A549 (cell line): ENCODE measurements around the gene ARL2BP. TPM values are rescaled to one million over a fixed set of nuclear protein-coding genes. Genes with fewer than 3 reads are reported as not detected.

Experiments
- ATAC-seq, 2 experiments: fragments of 200-7000 bp in 1 of 2; fragments of >200 bp in 1 of 2; cut with Nextera tagmentation in 1 of 2; cut with Tn5 transposase in 1 of 2; 3 replicates each; pipeline versions ENCODE4 v1.8.0 to v1.9.1; 2018 to 2020; ENCODE audit warnings: mild to moderate bottlenecking in 1 of 2, moderate library complexity in 1 of 2
- CTCF ChIA-PET: fragments of 300-600 bp; sonication (Branson Sonifier 250); formaldehyde crosslinking; extraction: SDS; loops from one replicate; lab custom pipeline; 2021; ENCODE audit warnings: antibody characterized with exemption, inconsistent platforms; lab: Yijun Ruan, JAX
- POLR2A ChIA-PET: fragments of 350-600 bp; formaldehyde crosslinking; extraction: SDS; loops from one replicate; lab custom pipeline; 2021; ENCODE audit warnings: antibody characterized with exemption, inconsistent platforms; lab: Yijun Ruan, JAX
- DNase-seq, 2 experiments: peaks; one replicate each; pipeline versions ENCODE4 v3.0.0 to v3.0.0-alpha.2; 2011 to 2016; ENCODE audit warnings: low read depth in 1 of 2, low spot score in 1 of 2
- FAIRE-seq: peaks from 2 replicates; lab custom pipeline; 2011; peaks lifted over from hg19 to GRCh38; lab: Jason Lieb, UNC
- H3K27ac ChIP-seq, 2 experiments: fragments of >200 bp; sonication (Bioruptor Twin); formaldehyde crosslinking; 3 replicates each; pipeline ENCODE4 v1.5.1; 2016 to 2017
- H3K4me1 ChIP-seq: fragments of >200 bp; sonication (Bioruptor Twin); formaldehyde crosslinking; 3 replicates; pipeline ENCODE4 v1.6.1; 2016
- H3K4me2 ChIP-seq: fragments of >200 bp; sonication (Bioruptor Twin); formaldehyde crosslinking; 3 replicates; pipeline ENCODE4 v1.6.1; 2016
- H3K4me3 ChIP-seq: fragments of >200 bp; sonication (Bioruptor Twin); formaldehyde crosslinking; 3 replicates; pipeline ENCODE4 v1.5.1; 2016
- H3K9me3 ChIP-seq: fragments of >200 bp; sonication (Bioruptor Twin); formaldehyde crosslinking; 3 replicates; pipeline ENCODE4 v1.6.1; 2016
- BHLHE40 ChIP-seq: IDR thresholded peaks from 2 replicates; pipeline ENCODE4 v1.6.1; 2012; ENCODE audit warnings: low read depth, low read length, inconsistent platforms
- CHD2 ChIP-seq: fragments of 150-350 bp; IDR thresholded peaks from 2 replicates; pipeline ENCODE4 v1.6.1; 2014; ENCODE audit warnings: low read length; ENCODE audit not compliant: partially characterized antibody
- CTCF ChIP-seq: fragments of >200 bp; sonication (Bioruptor Twin); formaldehyde crosslinking; IDR thresholded peaks from 3 replicates; pipeline ENCODE4 v1.5.1; 2016
- ELK1 ChIP-seq: fragments of 150-350 bp; IDR thresholded peaks from 2 replicates; pipeline ENCODE4 v1.6.1; 2014; ENCODE audit warnings: low read depth, mild to moderate bottlenecking, low read length
- EP300 ChIP-seq, 2 experiments: fragments of >200 bp; sonication (Bioruptor Twin); formaldehyde crosslinking; IDR thresholded peaks; 2 replicates in 1 of 2; 3 replicates in 1 of 2; pipeline ENCODE4 v1.6.1; 2016 to 2017
- FOSB ChIP-seq: fragments of 250-450 bp; sonication (Bioruptor Pico); IDR thresholded peaks from 2 replicates; pipeline ENCODE4 v1.5.0; 2020; ENCODE audit warnings: mild to moderate bottlenecking, moderate library complexity
- HDAC2 ChIP-seq: fragments of 200-600 bp; sonication (generic); IDR thresholded peaks from 2 replicates; pipeline ENCODE4 v1.6.1; 2016
- HEYL ChIP-seq: fragments of 250-450 bp; sonication (Bioruptor Pico); IDR thresholded peaks from 2 replicates; pipeline ENCODE4 v1.8.0; 2021; ENCODE audit warnings: mild to moderate bottlenecking, moderate library complexity
- HMGXB4 ChIP-seq: fragments of 250-450 bp; sonication (Bioruptor Pico); IDR thresholded peaks from 2 replicates; pipeline ENCODE4 v1.5.0; 2021; ENCODE audit warnings: mild to moderate bottlenecking, moderate library complexity, borderline replicate concordance
- JUNB ChIP-seq: fragments of >200 bp; sonication (Bioruptor Twin); formaldehyde crosslinking; IDR thresholded peaks from 2 replicates; pipeline ENCODE4 v1.6.1; 2016
- MYC ChIP-seq: IDR thresholded peaks from 2 replicates; pipeline ENCODE4 v1.6.1; 2012; ENCODE audit warnings: mild to moderate bottlenecking, inconsistent platforms, low read length, improper control_type of control experiment, borderline replicate concordance
- NPAS2 ChIP-seq: fragments of 250-450 bp; sonication (Bioruptor Pico); IDR thresholded peaks from 2 replicates; pipeline ENCODE4 v1.8.0; 2022; ENCODE audit warnings: mild to moderate bottlenecking, moderate library complexity, borderline replicate concordance
- NR3C1 ChIP-seq: fragments of >200 bp; sonication (Bioruptor Twin); formaldehyde crosslinking; IDR thresholded peaks from 3 replicates; pipeline ENCODE4 v1.6.1; 2017
- PBX3 ChIP-seq: IDR thresholded peaks from 2 replicates; pipeline ENCODE4 v1.6.1; 2012
- PHF8 ChIP-seq: fragments of 200-600 bp; sonication (generic); IDR thresholded peaks from 2 replicates; pipeline ENCODE4 v1.6.1; 2016; ENCODE audit warnings: low read depth, mild to moderate bottlenecking, antibody characterized with exemption, moderate library complexity, borderline replicate concordance
- REST ChIP-seq: fragments of 200-600 bp; sonication (generic); IDR thresholded peaks from 2 replicates; pipeline ENCODE4 v1.6.1; 2016; ENCODE audit warnings: antibody characterized with exemption, mild to moderate bottlenecking, moderate library complexity
- RFX5 ChIP-seq: fragments of 450-650 bp; IDR thresholded peaks from 2 replicates; pipeline ENCODE4 v1.7.1; 2014; ENCODE audit warnings: antibody characterized with exemption, mild to moderate bottlenecking, moderate library complexity
- RNF2 ChIP-seq: fragments of 200-600 bp; sonication (generic); IDR thresholded peaks from 2 replicates; pipeline ENCODE4 v1.6.1; 2016; ENCODE audit warnings: low read depth, mild to moderate bottlenecking, antibody characterized with exemption, moderate library complexity, borderline replicate concordance
- ZC3H11A ChIP-seq: fragments of 450-650 bp; IDR thresholded peaks from 2 replicates; pipeline ENCODE4 v1.6.1; 2014; ENCODE audit warnings: antibody characterized with exemption, mild to moderate bottlenecking
- ZNF302 ChIP-seq: fragments of 250-450 bp; sonication (Bioruptor Pico); IDR thresholded peaks from 2 replicates; pipeline ENCODE4 v1.9.0; 2021; ENCODE audit warnings: inconsistent platforms, mild to moderate bottlenecking, moderate library complexity
- WGBS: methylation state at CpG from one replicate; pipeline ENCODE4 v1.1.6; 2017; ENCODE audit errors: missing lambda C conversion rate; 5-methylcytosine and 5-hydroxymethylcytosine counted together
- polyA plus RNA-seq, 4 experiments: library from polyadenylated mRNA; depleted of rRNA in 3 of 4; stranded (reverse); fragments of >200 nt; fragmentation: RNase III in 1 of 4; extraction: RNeasy Plus Mini Kit Qiagen cat#74134 plus additional on column Dnase treatment in 1 of 4; gene quantifications; 2 replicates in 3 of 4; 3 replicates in 1 of 4; pipeline ENCODE4 v1.2.3, GENCODE V29; 2011 to 2017

Gene ARL2BP
- polyA plus RNA-seq, 2 of the 4 experiments (the other 2 are of a cell fraction) = 67.0 to 126 TPM

GRCh38 chr16:57225978-57226377 lies 19.1 kb upstream of the ARL2BP start:
- TF ChIP-seq HEYL (CRISPR knock-in tag) = no peak
- TF ChIP-seq PHF8 = no peak
- no peak for TF ChIP-seq CTCF
- TF ChIP-seq HDAC2 = no peak
- no peak for TF ChIP-seq CHD2
- TF ChIP-seq FOSB (CRISPR knock-in tag) = no peak
- no peak for TF ChIP-seq NPAS2 (CRISPR knock-in tag)
- TF ChIP-seq JUNB = no peak
- TF ChIP-seq MYC = no peak
- TF ChIP-seq EP300 (IDR thresholded peaks at IDR 0.05) = no peak
- no peak for TF ChIP-seq ZC3H11A
- TF ChIP-seq ELK1 = no peak
- no peak for TF ChIP-seq REST
- TF ChIP-seq RFX5 = no peak
- no peak for TF ChIP-seq ZNF302 (CRISPR knock-in tag)
- TF ChIP-seq HMGXB4 (CRISPR knock-in tag) = no peak
- H3K4me3 ChIP-seq = no peak overlapping the region
- ChIA-PET CTCF (no interaction called here), POLR2A (no interaction called here)
- no peak overlapping the region for H3K27ac ChIP-seq
- ATAC-seq = no peak
- DNase-seq = no peak
- WGBS = over 99% methylated on average over 7 of the region's 7 CpGs
- FAIRE-seq = no peak
- H3K4me2 ChIP-seq = no peak overlapping the region
- H3K9me3 ChIP-seq = peaks cover 2% of the 10 kb centered on the region; the same call in 1 of the 3 replicates
- H3K4me1 ChIP-seq = no peaks in the 10 kb centered on the region

GRCh38 chr16:57226701-57227621 lies 18.1 kb upstream of the ARL2BP start:
- no peaks in the 10 kb centered on the region for H3K9me3 ChIP-seq
- CTCF ChIA-PET = no interaction called here
- no peak overlapping the region for H3K4me2 ChIP-seq
- POLR2A ChIA-PET = no interaction called here
- DNase-seq = no peak
- TF ChIP-seq BHLHE40 = no peak
- no peak for TF ChIP-seq NR3C1
- TF ChIP-seq PBX3 = no peak
- no peak for TF ChIP-seq HEYL (CRISPR knock-in tag)
- no peak for TF ChIP-seq EP300 (IDR thresholded peaks at IDR 0.05)
- no peak for TF ChIP-seq RNF2
- H3K4me3 ChIP-seq = no peak overlapping the region
- no peak overlapping the region for H3K27ac ChIP-seq
- no peak for FAIRE-seq
- no peaks in the 10 kb centered on the region for H3K4me1 ChIP-seq
- 91% methylated on average over 4 of the region's 4 CpGs for WGBS
- no peak for ATAC-seq
